Activated CD4-positive, CD25-positive, alpha-beta regulatory T cell treated with anti-CD3 and anti-CD28 coated beads, Interleukin-2, amount 50 U/mL, for 72 hours (primary cell): ENCODE results near the gene C1QTNF6.

Experiments
- DNase-seq: peaks from one replicate; pipeline ENCODE4 v3.0.0; 2021

Gene C1QTNF6

DNA sequence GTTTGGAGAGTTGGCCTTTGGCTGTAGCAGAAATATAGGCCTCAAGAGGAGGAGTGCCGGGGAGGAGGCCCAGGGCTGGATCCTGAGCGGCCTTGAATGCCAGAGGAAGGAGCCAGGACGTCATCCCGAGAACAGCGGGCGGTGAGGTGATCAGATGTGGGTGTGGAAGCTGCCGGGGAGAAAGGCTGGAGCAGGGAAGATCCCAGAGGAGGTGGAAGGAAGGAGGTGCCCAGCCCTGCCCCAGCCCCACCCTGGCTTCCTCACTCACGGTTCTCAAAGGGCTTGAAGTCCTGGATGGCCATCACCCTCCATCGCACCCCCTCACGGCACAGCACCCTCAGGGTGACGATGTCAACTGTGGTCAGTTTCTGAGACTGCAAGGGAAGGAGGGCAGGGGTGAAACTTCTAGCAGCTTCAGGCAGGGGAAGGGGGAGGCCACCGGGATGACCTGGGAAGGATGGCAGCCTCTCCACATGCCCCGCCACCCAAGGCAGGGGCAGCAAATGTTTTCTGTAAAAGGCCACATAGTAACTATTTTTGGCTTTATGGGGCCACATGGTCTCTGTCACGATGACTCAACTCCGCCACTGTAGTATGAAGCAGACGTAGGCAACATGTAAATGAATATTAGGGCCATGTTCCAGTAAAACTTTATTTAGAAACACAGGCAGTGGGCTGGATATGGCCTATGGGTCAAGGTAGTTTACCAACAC, 49.0 kb downstream of the C1QTNF6 start:
- no peak for DNase-seq

DNA sequence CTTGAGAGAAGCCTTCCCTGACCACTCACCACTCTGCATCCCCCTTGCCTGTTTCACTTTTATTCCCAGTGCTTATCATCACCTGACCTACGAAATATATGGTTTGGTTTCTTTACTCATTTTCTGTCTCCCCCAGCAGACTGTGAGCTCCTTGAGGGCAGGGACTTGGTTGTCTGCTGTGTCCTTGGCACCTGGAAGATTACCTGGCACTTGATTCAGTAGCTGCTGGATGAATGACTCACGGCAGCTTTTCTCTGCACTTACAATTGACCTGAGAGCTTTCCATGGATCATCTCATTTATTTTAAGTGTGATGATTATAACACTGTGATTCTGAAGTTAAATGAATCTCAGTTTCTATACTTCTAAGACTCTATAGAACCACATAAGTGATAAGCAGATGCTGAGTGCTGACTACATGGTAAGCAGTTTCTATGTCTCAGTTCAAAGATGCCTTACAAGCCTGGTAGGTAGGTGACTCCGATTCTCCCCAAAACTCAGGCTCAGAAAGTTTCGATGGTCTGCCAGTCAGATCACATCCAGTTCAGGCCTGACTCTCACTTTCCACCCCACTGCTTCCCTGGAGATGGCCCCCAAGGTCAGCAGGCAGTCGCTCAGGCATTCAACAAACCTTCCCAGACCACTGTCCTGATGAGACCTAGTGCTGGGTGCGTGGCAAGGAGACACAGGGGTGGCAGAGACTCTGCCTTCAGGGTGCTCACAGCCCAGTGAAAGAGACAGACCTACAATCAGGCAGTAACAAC, 50.0 kb downstream of the C1QTNF6 start:
- no peak for DNase-seq

DNA sequence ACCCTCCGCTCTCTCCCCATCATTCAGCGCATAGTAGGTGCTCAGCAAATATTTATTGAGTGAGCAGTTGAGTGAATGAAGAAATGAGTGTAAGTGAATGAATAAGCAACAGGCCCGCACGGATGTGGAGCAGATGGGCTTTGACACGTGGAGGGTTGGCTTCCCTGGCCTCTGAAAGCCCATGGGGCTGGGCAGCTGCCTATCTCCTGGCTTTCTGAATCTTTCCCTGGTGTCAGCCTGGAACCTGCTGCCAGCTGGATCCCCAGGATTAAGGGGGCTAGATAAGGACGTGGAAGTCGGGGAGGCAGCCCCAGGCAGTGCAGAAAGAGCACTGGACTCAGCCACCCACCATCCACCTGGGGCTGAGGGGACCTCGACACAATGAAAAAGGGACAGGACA, 50.9 kb downstream of the C1QTNF6 start:
- DNase-seq: no peak

DNA sequence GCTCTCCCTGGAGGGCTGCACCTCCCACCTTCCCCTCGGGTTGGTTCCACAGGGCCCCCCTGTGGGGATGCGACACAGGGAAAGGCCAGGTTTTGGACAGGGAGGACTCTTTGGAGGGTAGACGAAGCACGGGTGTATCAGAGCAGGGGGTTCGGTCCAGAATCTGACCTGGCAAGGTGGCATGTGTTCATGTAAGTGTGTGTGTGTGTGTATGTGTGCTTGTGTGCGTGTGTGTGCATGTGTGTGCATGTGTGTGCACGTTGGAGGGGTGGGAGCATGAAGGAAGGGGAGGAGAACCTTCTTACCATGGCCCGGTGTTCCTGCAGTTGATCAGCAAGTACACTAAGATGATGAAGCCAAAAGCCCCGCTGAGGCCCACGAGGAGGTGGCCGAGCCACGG, 53.0 kb downstream of the C1QTNF6 start:
- no peak for DNase-seq

DNA sequence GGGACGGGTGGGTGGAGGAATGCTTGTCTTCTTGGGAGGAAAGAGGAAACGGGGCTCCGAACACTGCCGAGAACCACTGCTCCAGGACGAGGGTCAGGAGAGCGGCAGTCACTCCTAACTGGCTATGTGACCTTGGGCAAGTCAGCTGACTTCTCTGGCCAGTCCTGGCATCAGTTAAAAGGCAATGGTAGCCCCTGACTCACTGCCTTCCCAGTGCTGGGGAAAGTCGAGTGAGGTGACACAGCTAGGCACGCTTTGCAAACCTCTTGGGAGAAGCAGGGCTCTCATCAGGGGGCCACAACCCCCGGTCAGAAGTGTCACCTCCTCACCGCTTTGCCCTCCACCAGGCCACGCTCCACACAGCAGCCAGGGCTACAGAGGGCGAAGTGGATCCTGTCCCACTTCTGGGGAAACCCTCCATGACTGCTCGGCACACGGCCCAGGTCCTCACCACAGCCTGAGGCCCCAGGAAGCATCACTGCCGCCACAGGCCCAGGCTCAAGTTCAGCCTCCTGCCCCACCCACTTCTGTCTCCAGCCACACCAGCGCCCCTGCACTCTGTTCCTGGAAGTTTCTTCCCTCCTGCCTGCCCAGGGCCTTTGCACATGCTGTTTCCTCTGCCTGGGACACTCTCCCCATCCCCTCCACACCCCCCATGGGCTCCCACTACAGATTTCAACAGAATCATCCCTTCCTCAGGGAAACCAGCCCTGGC, 54.6 kb downstream of the C1QTNF6 start:
- no peak for DNase-seq

DNA sequence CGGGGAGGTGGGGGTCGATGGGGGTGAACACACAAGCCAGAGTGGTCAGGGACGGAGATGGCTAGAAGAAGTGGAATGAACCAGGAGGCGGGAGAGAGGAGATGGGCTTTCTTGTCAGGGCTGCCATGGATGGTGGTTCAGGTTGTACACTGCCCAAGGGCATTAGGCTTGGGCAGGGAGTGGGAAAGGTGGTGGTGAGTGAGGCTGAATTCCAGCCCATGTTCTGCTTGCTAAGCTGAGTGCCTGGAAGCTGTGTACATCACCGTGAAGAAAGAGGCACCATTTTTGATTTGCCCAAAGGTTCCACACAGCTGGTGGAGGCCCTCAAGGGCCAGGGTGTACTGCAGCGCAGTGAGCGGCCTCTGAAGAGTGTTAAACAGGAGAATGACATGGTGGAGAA, 55.3 kb downstream of the C1QTNF6 start:
- no peak for DNase-seq
